ENCODE measurements around the gene BMS1.

DNA sequence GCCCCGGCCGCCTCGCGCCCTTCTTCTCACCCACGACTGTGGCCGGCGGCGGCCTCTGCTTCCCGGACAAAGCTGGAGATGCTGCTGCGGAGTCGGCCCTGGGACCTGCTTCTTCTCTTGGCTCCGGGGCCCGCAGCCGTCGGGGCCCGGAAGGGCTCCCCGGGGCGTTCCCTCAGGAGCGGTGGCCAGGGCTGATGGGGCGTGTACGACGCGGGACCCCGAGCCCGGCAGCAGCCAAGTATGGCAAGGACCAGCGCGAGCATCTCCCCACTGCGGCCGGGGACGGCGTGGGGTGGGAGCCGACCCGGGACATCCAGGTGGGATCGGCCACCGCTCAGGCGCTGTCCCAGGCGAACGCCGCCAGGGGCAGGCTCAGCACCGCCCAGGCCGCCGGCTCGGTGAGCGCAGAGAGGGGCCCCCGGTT is 27.6 kb upstream of the BMS1 start:
- TF ChIP-seq FOXM1 (IDR thresholded peaks at IDR 0.05; ENCODE audit: low read depth) (no peak), YY1 (IDR thresholded peaks at IDR 0.05; ENCODE audit: low read depth) (no peak)
